Stimulated activated CD4-positive, alpha-beta T cell treated with anti-CD3 and anti-CD28 coated beads, Interleukin-15, amount 100 ng/mL, for 24 hours (primary cell): ENCODE results near the gene TAF11L12.
"Not testable (repeated sequence)": the region's sequence is repeated elsewhere in the genome, so short reads cannot be mapped to it uniquely, and the experiment has no call there.

ENCODE experiments used
- DNase-seq: peaks from one replicate; pipeline ENCODE4 v3.0.0-alpha.2; 2020

The TAF11L12 gene

DNA sequence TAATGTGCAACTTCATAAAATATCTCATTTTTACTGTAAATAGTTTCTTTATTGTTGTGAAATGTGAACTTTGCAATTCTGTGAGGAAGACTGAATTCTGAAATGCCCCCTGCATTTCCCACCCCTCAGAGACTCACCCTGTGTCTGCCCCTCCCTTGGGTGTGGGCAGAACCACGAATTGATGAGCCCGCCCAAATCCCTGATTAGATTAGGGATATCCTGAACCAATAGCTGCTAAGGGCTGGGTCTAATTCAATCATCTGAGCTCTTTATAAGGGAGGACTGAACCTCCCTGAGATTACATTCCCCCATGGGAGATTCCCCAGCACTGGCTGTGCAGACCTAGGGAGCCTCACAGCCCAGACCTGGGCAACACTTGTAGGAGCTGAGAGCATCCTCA lies at the start of gene TAF11L12:
Gene TAF11L12, plus strand, starts transcription at position 301 of the 400 bp plus-strand sequence.
- DNase-seq: not testable (repeated sequence)

- DNase-seq: not testable (repeated sequence)
These were observed 24.5 kb upstream of the TAF11L12 start, which contains the start of gene TAF11L7 for GRCh38 chr5:17585658-17586057. TAF11L7 (minus strand) TSS chr5:17585758.

DNA sequence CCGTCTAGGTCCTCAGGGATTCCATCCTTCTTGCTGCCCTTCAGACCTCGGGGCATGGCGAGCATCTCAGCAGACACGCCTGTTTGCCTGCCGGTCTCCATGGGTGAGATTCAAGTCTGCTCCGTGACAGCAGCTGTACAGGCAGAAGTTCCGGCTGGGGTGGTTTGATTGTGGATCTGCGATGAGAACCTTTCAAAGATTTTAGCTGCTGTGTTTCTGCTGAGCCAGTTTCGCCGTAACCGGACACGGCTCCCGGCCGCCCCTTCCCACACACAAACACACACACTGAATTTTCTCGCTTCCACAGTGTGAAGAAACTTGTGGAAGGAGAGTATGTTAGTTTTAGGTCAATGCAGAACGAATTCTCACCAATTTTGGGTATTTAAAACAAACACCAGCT lies 19.3 kb upstream of the TAF11L12 start, which contains the start of gene TAF11L8:
Gene TAF11L8, minus strand, starts transcription at position 101 of the 400 bp plus-strand sequence.
- DNase-seq: not testable (repeated sequence)

GRCh38 chr5:17594255-17594654 lies 15.9 kb upstream of the TAF11L12 start, which contains the start of gene TAF11L9:
TAF11L9 (minus strand) TSS chr5:17594394.
- DNase-seq: not testable (repeated sequence)

GRCh38 chr5:17597728-17598127 lies 12.5 kb upstream of the TAF11L12 start, which contains the start of gene TAF11L10:
TAF11L10 (minus strand) TSS chr5:17597828.
- not testable (repeated sequence) for DNase-seq

- not testable (repeated sequence) for DNase-seq
These were observed 6.3 kb upstream of the TAF11L12 start, which contains the start of gene TAF11L11 for GRCh38 chr5:17603880-17604279. TAF11L11 (plus strand) TSS chr5:17604183.

GRCh38 chr5:17604951-17605350 lies 5.2 kb upstream of the TAF11L12 start:
- DNase-seq: no peak

DNA sequence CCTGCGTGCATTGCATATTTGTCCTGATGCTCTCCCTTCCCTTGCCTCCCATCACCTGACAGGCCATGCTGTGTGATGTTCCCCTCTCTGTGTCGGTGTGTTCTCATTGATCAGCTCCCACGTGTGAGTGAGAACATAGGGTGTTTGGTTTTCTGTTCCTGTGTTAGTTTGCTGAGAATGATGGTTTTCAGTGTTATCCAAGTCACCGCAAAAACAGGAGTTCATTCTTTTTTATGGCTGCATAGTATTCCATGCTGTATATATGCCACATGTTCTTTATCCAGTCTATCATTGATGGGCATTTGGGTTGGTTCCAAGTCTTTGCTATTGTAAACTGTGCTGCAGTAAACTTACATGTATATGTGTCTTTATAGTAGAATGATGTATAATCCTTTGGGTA lies 2.7 kb upstream of the TAF11L12 start:
- not testable (repeated sequence) for DNase-seq

DNA sequence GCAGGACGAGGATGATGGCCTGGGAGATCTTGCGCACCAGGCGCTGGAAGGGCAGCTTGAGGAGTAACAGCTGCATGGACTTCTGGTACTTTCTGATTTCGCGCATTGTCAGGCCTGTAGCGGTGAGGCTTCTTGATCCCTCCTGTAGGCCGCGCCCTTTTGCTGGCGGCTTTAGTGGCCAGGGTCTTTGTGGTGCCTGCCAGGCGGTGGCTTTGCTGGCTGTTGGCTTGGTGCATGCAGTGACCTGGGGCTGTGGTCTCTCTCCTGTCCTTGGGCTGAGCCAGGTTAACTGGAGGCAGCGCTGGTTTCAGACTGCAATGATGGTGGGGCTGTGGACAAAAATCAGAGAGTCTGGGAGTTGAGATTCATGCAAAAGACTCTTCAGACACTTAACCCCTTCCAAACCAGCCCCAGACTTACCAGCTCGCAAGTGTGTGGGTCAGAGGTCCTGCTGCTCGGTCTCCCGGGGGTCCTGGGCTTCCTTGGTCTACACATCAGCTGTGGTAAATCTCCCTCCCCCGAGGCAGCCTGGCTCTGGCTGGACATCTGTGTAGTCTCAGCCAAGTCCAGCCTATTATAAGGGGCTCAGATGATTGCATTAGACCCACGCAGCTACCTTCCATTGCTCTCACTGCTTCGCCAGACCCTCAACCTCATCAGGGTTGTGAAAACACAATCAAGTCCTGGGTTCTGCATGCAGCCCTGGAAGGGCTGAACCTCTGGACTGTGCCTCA lies 4.8 kb downstream of the TAF11L12 start:
- DNase-seq: no peak

DNA sequence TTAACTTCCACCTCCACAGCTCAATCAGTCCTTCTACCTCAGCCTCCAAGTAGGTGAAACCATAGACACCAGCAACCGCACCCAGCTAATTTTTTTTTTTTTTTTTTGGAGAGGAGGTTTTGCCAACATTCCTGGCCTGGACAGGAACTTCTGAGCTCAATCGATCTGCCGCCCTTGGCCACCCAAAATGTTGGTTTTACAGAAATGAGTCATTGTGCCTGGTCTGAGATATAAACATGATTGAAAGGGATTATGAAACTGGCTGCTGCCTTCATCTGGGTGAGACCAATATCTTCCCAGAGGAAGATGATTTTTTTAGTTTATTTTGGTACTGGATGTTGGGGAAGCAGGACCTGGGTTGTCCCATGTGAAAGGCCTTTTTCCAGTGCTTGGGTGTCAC lies 9.2 kb downstream of the TAF11L12 start:
- no peak for DNase-seq

DNA sequence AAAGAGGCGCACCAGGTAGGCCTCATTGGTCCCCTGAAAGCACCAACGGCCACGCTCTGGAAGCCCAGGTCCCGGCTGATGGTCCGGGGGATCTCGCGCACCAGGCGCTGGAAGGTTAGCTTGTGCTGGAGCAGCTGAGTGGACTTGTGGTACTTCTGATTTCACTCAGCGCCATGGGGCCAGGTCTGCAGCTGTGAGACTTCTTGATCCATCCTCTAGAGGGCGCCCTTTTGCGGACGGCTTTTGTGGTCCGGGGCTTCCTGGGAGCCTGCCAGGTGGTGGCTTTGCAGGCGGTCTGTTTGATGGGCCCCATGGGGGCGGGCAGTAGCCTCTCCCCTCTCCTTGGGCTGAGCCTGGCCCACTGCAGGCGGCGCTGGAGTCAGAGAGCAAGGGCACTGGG lies 10.4 kb downstream of the TAF11L12 start:
- DNase-seq: no peak

DNA sequence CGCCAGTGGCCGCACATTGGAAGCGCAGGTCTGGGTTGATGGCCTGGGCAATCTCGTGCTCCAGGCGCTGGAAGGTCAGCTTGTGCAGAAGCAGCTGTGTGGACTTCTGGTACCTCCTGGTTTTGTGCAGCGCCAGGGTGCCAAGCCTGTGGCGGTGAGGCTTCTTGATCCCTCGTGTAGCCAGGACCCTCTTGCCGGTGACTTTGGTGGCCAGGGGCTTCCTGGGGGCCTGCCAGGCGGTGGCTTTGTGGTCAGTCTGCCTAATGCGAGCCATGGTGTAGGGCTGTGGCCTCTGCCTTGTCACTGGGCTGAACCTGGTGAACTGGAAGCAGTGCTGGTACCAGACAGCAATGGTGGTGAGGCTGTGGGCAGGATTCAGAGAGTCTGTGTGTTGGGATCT lies 15.5 kb downstream of the TAF11L12 start:
- DNase-seq: no peak

- not testable (repeated sequence) for DNase-seq
These were observed 21.6 kb downstream of the TAF11L12 start, which contains the start of gene TAF11L13 for GRCh38 chr5:17631788-17632187. TAF11L13 (plus strand) TSS chr5:17632088.

GRCh38 chr5:17634160-17634559 lies 24.0 kb downstream of the TAF11L12 start, which contains the start of gene TAF11L14:
TAF11L14 (plus strand) TSS chr5:17634460.
- no peak for DNase-seq

DNA sequence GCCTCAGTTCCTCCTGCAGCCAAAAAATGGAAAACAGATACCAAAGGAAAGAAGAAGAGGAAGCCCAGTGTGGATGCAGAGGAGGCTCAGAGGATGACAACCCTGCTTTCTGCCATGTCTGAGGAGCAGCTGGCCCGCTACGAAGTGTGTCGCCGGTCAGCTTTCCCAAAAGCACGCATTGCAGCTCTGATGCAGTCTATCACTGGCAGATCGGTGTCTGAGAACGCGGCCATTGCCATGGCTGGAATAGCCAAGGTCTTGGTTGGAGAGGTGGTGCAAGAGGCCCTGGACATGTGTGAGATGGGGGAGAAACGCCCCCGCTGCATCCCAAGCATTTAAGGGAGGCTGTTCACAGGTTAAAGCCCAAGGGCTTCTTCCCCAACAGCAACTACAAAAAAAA lies 39.0 kb downstream of the TAF11L12 start:
- DNase-seq: not testable (repeated sequence)

DNA sequence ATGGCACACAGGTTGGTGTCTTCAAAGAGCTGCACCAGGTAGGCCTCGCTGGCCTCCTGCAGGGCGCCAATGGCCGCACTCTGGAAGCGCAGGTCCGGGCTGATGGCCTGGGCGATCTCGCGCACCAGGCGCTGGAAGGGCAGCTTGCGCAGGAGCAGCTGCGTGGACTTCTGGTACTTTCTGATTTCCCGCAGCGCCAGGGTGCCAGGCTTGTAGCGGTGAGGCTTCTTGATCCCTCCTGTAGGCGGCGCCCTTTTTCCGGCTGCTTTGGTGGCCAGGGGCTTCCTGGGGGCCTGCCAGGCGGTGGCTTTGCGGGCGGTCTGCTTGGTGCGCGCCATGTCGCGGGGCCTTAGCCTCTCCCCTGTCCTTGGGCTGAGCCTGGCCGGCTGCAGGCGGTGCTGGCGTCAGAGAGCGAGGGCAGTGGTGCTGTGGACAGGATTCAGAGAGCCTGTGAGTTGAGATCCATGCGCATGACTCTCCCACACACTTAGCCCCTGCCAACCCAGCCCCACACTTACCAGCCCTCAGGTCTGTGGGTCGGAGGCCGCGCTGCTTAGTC lies 45.1 kb downstream of the TAF11L12 start:
- DNase-seq: not testable (repeated sequence)

- no peak for DNase-seq
These were observed 45.7 kb downstream of the TAF11L12 start for GRCh38 chr5:17655921-17656320.
